Measurements from ENCODE around the gene PPBP.
A peak's percentile ranks its signal among the peaks of the same experiment; 100 is the strongest.
"Not testable (repeated sequence)": the region's sequence is repeated elsewhere in the genome, so short reads cannot be mapped to it uniquely, and the experiment has no call there.

PPBP gene

DNA sequence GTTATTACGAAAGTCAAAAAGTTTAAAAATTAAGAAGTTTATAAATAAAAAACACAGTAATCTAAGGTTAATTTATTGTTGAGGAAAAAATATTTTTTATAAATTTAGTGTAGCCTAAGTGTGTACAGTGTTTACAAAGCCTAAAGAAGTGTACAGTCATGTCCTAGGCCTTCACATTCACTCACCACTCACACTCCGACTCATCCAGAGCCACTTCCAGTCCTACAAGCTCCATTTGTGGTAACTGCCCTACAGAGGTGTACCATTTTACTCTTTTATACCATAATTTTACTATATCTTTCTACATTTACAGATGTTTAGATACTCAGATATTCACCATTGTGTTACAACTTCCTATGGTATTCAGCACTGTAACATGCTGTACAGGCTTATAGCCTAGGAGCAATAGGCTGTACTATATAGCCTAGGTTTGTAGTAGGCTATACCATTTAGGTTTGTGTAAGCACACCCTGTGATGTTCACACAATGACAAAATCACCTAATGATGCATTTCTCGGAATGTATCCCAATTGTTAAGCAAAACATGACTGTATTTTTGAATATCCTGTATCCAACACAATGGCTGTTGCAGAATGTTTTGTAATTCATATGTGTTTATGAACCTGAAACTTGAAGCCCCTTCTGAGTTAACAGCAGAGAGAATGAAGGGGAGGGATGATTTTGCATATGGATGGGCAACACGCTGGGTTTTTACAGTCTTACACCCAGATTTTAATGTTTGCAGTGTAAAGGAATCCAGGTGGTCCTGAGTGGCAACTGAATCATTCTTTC is 3.1 kb downstream of the PPBP start:
- H3K4me1 ChIP-seq (ENCODE audit: insufficient read depth, low read length), result peaks cover 42% of the 10 kb centered on the region
- peaks cover 5% of the 10 kb centered on the region; the same call in 1 of the 2 replicates for H3K9me3 ChIP-seq (ENCODE audit: control insufficient read depth, insufficient read depth, low read length)
- H3K36me3 ChIP-seq (ENCODE audit: insufficient read depth, low read length), result no peaks in the 10 kb centered on the region; the same call in 1 of the 2 replicates
- H3K9ac ChIP-seq (ENCODE audit: low read depth, low read length), result no peak overlapping the region

DNA sequence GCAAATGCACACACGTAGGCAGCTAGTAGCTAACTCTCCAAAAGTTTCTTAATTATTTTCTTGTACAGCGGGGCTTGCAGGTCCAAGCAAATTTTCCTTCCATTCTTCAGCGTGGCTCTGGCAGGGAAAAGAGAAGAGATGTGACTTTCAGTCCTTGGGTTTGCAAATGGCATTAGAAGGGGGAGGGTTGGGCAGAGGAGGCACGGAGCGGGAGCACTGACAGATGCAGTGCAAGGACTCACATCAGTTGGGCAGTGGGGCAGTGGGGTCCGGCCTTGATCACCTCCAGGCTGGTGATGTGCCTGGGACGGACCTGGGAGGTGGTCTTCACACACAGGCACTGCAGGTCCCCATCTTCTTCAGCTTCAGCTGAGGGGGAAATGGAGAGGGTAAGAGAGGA is 6.8 kb downstream of the PPBP start:
- Histone ChIP-seq H3K9ac (ENCODE audit: low read depth, low read length) (peak overlapping the region; percentile 21; the same call in 1 of the 2 replicates), H3K4me1 (ENCODE audit: insufficient read depth, low read length) (peaks cover 49% of the 10 kb centered on the region)
- H3K9me3 ChIP-seq (ENCODE audit: control insufficient read depth, insufficient read depth, low read length); H3K36me3 ChIP-seq (ENCODE audit: insufficient read depth, low read length): not testable (repeated sequence)

DNA sequence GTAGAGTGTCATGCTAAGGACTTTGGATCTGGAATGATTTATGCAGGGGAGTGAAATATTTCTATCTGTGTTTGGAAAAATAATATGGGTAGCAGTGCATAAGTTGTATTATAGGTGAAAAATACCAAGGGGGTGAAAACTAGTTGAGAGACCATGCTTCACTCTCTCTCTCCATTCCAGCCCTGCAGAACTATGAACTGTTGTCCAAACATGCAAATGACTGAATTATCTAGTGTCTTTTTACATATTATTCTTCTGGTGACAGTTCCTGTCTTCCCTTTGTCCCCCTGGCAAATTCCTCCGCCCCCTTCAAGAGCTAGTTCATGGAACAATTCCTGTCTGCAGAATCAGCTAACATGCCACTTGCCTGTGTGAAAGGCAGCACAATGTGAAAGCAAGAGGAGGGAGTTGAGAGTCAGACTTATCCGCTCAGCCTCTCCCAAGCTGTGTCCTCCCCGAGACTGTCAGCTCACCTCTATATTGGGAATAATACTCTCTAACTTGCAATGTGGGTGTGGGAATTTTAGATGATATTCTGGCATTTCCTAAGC is 8.5 kb downstream of the PPBP start:
- H3K4me1 ChIP-seq (ENCODE audit: insufficient read depth, low read length), result peaks cover 37% of the 10 kb centered on the region
- H3K9ac ChIP-seq (ENCODE audit: low read depth, low read length), result no peak overlapping the region
- no peaks in the 10 kb centered on the region for H3K9me3 ChIP-seq (ENCODE audit: control insufficient read depth, insufficient read depth, low read length)
- no peaks in the 10 kb centered on the region for H3K36me3 ChIP-seq (ENCODE audit: insufficient read depth, low read length)

DNA sequence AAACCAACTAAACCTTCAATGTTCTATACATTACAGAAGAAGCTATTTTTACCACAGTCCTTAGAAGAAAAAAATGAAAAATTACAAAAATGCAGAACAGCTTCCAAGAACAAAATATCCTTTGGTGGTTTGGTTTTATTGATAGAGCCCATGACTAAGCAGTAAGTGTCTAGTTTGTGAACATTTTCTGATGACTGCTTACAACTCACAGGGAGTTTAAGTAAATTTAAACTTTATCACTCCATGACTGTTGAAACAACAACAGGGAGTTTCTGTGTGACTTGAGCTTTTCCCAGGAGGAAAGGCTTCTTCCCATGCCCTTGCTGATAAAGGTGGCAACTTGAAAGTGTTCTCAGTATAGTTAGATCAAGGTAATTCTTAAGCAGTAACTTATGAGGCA is 9.1 kb downstream of the PPBP start:
- no peaks in the 10 kb centered on the region for H3K9me3 ChIP-seq (ENCODE audit: control insufficient read depth, insufficient read depth, low read length)
- H3K9ac ChIP-seq (ENCODE audit: low read depth, low read length), result no peak overlapping the region
- H3K36me3 ChIP-seq (ENCODE audit: insufficient read depth, low read length), result no peaks in the 10 kb centered on the region
- peaks cover 31% of the 10 kb centered on the region for H3K4me1 ChIP-seq (ENCODE audit: insufficient read depth, low read length)

DNA sequence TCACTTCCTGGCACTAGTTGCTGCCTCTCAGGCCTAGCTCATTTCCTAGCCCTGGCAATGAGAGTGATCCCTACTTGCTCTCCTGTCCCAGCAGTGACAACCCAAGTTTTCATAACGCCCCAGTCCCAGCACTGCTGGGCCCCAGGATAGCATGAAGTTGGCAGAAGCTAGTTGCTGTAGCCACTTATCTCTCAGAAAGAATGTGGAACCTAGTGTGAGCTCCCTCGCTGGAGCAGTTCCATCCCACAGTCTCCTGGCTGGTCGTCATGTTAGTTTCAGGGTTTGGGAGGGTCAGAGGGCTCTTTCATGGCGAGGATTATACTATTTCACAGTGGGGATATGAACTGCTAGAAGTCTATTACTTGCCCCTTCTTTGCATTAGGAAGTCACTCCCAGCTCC is 11.3 kb downstream of the PPBP start:
- Histone ChIP-seq H3K36me3 (ENCODE audit: insufficient read depth, low read length) (no peaks in the 10 kb centered on the region), H3K9me3 (ENCODE audit: control insufficient read depth, insufficient read depth, low read length) (no peaks in the 10 kb centered on the region), H3K9ac (ENCODE audit: low read depth, low read length) (no peak overlapping the region), H3K4me1 (ENCODE audit: insufficient read depth, low read length) (peaks cover 14% of the 10 kb centered on the region)

DNA sequence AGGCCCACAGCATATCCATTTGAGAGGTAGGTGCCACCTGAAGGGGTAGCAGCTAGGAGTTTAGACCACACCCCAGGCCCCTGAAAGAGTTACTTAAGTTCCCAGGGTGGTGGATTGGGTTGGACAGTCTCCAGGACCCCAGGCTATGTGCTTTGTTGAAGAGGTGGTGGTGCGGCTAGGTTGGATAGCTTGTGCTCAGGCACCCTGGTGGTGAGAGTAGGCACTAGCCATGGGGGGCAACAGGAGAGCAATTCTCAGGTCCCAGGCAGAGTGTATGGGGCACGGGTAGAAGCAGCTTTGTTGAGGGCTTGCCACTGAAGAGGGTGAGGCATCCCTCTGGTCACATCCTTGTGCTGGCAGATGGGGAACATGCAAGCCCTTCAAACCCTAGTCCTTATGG is 11.8 kb downstream of the PPBP start:
- Histone ChIP-seq H3K9me3 (ENCODE audit: control insufficient read depth, insufficient read depth, low read length) (no peaks in the 10 kb centered on the region), H3K9ac (ENCODE audit: low read depth, low read length) (no peak overlapping the region), H3K36me3 (ENCODE audit: insufficient read depth, low read length) (no peaks in the 10 kb centered on the region), H3K4me1 (ENCODE audit: insufficient read depth, low read length) (peaks cover 14% of the 10 kb centered on the region)

DNA sequence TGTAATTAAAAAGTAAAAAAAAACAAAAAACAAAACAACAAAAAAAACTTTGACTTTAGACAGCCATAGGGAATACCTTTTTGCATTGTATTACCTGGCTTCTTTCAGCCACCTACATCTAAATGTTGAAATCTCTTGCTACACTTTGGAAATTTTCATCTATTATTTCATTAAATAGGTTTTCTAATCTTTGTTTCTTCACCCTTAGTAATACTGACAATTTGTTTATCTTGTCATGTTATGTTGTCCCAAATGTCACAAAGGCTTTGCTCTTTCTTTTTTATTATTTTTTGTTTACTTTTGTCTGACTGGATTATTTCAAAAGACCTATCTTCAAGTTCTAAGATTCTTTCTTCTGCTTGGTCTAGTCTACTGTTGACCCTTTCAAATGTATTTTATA is 13.6 kb downstream of the PPBP start:
- H3K9ac ChIP-seq (ENCODE audit: low read depth, low read length), result no peak overlapping the region
- H3K36me3 ChIP-seq (ENCODE audit: insufficient read depth, low read length), result no peaks in the 10 kb centered on the region
- H3K4me1 ChIP-seq (ENCODE audit: insufficient read depth, low read length), result peaks cover 3% of the 10 kb centered on the region
- peaks cover 3% of the 10 kb centered on the region; the same call in 1 of the 2 replicates for H3K9me3 ChIP-seq (ENCODE audit: control insufficient read depth, insufficient read depth, low read length)

DNA sequence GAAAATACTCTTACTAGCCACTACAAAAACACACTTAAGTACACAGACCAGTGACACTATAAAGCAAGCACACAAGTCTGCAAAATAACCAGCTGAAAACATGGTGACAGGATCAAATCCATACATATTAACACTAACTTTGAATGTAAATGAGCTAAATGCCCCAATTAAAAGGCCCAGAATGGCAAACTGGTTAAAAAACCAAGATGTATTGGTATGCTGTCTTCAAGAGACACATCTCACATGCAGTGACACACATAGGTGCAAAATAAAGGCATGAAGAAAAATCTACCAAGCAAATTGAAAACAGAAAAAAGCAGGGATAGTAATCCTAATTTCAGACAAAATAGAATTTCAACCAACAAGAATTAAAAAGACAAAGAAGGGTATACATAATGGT is 17.0 kb downstream of the PPBP start:
- no peak overlapping the region for H3K9ac ChIP-seq (ENCODE audit: low read depth, low read length)
- H3K9me3 ChIP-seq (ENCODE audit: control insufficient read depth, insufficient read depth, low read length), result peaks cover 3% of the 10 kb centered on the region; the same call in 1 of the 2 replicates
- no peaks in the 10 kb centered on the region for H3K4me1 ChIP-seq (ENCODE audit: insufficient read depth, low read length)
- H3K36me3 ChIP-seq (ENCODE audit: insufficient read depth, low read length), result no peaks in the 10 kb centered on the region

DNA sequence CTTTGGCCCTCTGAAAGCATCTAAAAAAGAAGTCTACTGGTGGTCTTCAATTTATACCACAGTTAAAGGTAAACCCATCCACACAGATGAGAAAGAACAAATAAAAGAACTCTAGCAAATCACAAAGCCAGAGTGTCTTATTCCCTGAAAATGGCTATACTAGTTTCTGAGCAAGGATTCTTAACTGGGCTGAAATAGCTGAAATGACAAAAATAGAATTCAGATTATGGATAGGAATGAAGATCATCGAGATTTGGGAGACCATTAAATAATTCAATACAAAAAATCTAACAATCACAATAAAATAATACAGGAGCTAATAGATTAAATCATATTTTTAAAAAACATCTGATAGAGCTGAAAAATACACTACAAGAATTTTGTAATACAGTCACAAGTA is 18.0 kb downstream of the PPBP start:
- H3K4me1 ChIP-seq (ENCODE audit: insufficient read depth, low read length), result no peaks in the 10 kb centered on the region
- H3K9ac ChIP-seq (ENCODE audit: low read depth, low read length), result no peak overlapping the region
- H3K9me3 ChIP-seq (ENCODE audit: control insufficient read depth, insufficient read depth, low read length), result peaks cover 3% of the 10 kb centered on the region; the same call in 1 of the 2 replicates
- H3K36me3 ChIP-seq (ENCODE audit: insufficient read depth, low read length), result no peaks in the 10 kb centered on the region

DNA sequence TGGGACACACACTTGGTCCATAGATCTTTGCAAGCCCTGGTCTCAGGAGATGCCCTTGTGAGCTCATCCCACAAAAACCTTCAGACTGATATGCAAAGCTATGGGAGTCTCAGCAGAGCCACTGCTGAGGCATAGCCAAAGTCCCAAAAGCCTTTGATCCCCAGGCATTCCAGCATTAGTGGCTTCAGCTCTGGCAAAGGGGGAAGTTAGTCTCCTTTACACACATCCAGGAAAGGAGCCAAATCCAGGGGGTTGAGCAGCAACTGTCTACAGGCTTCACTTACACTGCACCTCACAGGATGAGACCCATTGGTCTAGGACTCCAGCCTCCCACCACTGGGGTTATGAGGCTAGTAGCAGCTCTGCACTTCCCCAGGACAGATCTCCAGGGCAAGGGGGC is 20.1 kb downstream of the PPBP start:
- Histone ChIP-seq H3K9ac (ENCODE audit: low read depth, low read length) (no peak overlapping the region), H3K9me3 (ENCODE audit: control insufficient read depth, insufficient read depth, low read length) (peaks cover 6% of the 10 kb centered on the region; the same call in 1 of the 2 replicates), H3K4me1 (ENCODE audit: insufficient read depth, low read length) (no peaks in the 10 kb centered on the region), H3K36me3 (ENCODE audit: insufficient read depth, low read length) (no peaks in the 10 kb centered on the region)

DNA sequence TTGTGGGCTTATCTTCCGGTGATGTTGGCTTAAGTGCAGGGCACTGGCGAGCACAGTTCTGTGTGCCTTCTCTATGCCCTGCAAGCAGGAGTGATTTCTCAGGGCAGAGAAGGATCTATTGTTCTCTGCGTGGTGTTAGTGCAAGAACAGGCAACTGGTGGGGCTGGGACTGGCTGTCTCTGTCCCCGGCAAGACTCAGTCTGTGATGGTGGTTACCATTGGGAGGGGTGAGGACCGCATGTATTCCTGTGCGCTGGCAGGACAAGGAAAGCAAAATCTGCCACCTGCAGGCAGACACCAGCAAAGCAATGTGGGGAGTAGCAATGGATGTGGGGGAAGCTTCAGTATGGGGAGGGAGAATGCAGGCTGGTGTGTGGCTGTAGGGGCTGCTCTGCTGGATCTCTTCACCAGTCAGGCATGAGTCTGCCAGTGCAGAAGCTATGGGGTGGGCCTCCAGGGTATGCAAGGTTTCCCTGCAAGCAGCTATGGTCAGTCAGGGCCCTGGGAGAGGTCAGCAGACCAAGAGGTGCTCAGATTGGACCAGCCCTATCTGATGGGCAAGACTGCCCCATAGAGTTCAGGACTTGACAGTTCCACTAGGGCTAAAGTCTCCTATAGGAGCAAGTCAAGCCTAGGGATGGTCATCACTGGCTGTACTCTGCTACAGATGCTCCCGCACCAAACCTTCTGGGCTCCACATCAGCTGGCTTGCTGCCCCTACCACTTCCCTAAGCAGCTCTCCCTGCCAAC is 23.0 kb downstream of the PPBP start:
- H3K9me3 ChIP-seq (ENCODE audit: control insufficient read depth, insufficient read depth, low read length), result peaks cover 13% of the 10 kb centered on the region; the same call in 1 of the 2 replicates
- H3K4me1 ChIP-seq (ENCODE audit: insufficient read depth, low read length), result no peaks in the 10 kb centered on the region
- no peak overlapping the region for H3K9ac ChIP-seq (ENCODE audit: low read depth, low read length)
- H3K36me3 ChIP-seq (ENCODE audit: insufficient read depth, low read length), result no peaks in the 10 kb centered on the region

DNA sequence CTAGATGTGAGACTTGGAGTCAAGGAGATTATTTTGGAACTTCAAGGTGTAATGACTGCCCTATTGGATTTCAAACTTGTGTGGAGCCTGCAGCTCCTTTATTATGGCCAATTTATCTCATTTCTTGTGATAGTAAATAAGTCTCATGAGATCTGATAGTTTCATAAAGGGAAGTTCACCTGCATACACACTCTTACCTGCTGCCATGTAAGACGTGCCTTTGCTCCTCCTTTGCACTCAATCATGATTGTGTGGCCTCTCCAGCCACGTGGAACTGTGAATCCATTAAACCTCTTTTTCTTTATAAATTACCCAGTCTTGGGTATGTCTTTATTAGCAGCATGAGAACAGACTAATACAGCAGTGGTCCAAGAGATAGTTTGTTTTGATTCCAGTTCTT is 25.3 kb downstream of the PPBP start:
- peaks cover 13% of the 10 kb centered on the region; the same call in 1 of the 2 replicates for H3K9me3 ChIP-seq (ENCODE audit: control insufficient read depth, insufficient read depth, low read length)
- no peak overlapping the region for H3K9ac ChIP-seq (ENCODE audit: low read depth, low read length)
- no peaks in the 10 kb centered on the region for H3K4me1 ChIP-seq (ENCODE audit: insufficient read depth, low read length)
- no peaks in the 10 kb centered on the region for H3K36me3 ChIP-seq (ENCODE audit: insufficient read depth, low read length)

DNA sequence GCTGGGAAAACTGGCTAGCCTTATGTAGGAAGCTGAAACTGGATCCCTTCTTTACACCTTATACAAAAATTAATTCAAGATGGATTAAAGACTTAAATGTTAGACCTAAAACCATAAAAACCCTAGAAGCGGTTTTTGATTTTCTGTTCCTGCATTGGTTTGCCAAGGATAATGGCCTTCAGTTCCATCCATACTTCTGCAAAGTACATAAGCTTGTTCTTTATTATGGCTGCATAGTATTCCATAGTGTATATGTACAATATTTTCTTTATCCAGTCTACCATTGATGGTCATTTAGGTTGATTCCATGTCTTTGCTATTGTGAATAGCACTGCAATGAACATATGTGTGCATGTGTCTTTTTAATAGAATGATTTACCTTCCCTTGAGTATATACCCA is 28.9 kb downstream of the PPBP start:
- H3K4me1 ChIP-seq (ENCODE audit: insufficient read depth, low read length); H3K36me3 ChIP-seq (ENCODE audit: insufficient read depth, low read length); H3K9ac ChIP-seq (ENCODE audit: low read depth, low read length): not testable (repeated sequence)
- H3K9me3 ChIP-seq (ENCODE audit: control insufficient read depth, insufficient read depth, low read length), result peaks cover 13% of the 10 kb centered on the region; the same call in 1 of the 2 replicates

DNA sequence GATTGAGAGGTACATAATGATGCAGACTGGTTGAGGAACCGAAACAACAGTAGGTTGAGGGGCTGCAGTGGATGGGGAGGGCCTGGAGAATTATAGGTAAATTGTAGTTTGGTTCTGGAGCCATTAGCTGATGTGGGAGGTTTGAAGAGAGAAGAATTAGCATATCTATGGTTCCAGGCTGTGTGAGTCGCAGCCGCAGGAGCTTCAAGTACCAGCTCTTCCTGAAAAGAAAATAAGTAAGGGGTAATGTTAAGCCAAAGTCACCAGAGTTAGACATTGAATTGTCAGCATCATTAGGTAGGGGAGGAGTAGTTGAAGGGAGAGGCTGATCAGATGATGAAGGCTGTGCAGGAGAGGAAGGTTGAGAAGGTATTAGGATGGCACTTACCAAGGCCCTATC is 35.6 kb downstream of the PPBP start:
- no peaks in the 10 kb centered on the region for H3K9me3 ChIP-seq (ENCODE audit: control insufficient read depth, insufficient read depth, low read length)
- peaks cover 12% of the 10 kb centered on the region for H3K4me1 ChIP-seq (ENCODE audit: insufficient read depth, low read length)
- no peak overlapping the region for H3K9ac ChIP-seq (ENCODE audit: low read depth, low read length)
- no peaks in the 10 kb centered on the region for H3K36me3 ChIP-seq (ENCODE audit: insufficient read depth, low read length)
